GM21423 (cell line): Measurements from ENCODE around the gene INO80E.
"Not testable (repeated sequence)": the region's sequence is repeated elsewhere in the genome, so short reads cannot be mapped to it uniquely, and the experiment has no call there.

Experiments
- ATAC-seq: cut with Tn5 transposase; IDR thresholded peaks from one replicate; pipeline ENCODE4 v1.9.1; 2021; ENCODE audit warnings: mild to moderate bottlenecking, moderate library complexity; ENCODE audit not compliant: unreplicated experiment

Gene INO80E, protein sequence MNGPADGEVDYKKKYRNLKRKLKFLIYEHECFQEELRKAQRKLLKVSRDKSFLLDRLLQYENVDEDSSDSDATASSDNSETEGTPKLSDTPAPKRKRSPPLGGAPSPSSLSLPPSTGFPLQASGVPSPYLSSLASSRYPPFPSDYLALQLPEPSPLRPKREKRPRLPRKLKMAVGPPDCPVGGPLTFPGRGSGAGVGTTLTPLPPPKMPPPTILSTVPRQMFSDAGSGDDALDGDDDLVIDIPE

DNA sequence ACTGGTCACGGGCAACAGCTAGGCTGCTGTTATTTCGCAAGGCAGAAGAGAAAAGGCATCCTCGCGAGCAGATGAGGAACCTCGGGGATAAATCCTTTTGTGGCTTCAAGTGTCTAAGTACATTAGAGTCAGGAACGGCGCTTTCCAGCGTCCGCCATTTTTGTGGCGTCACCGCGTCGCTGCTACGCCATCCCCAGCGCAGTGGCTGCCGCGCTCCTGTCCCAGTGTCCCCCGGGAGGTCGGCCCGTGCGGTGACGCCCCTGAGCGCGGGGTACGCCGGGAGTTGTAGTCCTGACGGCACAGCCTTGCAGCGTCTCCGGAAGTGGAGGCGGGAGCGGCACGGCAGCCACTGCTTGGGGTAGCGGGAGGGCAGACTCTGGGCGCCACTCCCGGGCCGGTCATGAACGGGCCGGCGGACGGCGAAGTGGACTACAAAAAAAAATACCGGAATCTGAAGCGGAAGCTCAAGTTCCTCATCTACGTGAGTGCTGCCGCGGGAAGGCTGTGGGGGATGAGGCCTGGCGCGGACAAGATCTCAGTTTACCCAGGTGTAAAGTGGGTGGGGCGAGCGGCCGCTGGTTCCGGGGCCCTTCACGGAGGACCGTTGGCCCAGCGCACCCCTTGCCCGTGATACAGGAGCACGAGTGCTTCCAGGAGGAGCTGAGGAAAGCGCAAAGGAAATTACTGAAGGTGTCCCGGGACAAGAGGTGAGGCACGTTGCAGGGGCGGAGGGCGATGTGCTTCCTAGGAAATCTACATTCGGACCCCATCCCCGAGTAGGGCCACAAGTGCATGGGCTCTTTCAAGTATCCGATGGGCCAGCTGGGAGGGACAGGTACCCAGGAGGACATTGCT lies at the start of gene INO80E:
Gene INO80E (plus strand): TSS at position 331 of the 855 bp plus-strand sequence. CDS start 70 bp downstream, at position 401.
- peak; percentile 88 for ATAC-seq

DNA sequence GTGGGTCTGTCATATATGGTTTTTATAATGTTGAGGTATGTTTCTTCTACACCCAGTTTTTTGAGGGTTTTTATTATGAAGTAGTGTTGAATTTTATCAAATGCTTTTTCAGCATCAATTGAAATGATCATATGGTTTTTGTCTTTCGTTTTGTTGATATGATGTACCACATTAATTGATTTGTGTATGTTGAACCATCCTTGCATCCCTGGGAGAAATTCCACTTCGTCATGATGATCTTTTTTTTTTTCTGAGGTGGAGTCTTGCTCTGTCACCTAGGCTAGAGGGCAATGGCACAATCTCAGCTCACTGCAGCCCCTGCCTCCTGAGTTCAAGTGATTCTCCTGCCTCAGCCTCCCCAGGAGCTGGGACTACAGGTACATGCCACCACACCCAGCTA lies 48.1 kb upstream of the INO80E start:
- no peak for ATAC-seq

DNA sequence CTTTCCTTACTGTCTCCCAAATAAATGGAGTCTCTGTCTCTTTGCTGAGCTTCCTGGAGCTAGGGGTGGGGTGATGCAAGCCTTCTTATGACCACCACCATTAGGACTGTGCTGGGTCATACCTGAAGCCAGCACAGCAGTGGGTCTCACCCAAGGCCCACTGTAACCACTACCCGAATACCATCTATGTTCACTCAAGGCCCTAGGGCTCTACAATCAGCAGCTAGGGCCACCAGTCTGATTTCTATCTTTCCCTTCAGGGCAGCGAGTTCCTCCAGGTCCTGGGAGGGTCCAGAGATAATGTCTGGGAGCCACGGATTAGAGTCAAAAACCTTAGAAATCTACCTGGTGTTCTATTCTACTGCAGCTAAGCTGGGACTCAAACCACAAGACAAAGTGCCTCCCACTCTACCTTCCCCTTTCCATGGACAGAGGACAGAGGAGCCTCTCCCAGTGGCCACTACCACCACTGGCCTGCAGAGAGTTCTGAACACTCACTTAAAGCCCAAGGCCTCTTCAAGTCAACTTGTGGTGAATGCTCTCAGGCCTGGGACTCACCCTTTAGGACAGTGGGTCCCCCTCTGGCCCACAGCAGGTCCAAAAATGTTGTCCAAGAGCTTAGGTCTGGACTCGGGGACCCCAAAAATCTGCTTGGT lies 45.1 kb upstream of the INO80E start:
- no peak for ATAC-seq

- no peak for ATAC-seq
These were observed 44.2 kb upstream of the INO80E start for GRCh38 chr16:29951625-29952365.

DNA sequence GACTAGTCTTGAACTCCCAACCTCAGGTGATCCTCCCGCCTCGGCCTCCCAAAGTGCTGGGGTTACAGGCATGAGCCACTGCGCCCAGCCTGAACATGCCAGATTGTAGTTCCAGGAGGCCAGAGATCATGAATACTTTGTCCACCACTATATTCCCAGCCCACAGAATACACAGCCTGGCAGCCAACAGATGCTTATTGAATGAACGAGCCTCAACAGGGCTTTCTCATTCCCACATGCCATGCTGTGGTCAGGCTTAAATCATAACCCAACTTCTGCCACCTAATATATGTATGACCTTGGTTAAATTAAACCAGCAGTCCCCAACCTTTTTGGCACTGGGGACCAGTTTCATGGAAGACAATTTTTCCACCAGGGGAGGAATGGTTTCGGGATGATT lies 37.3 kb upstream of the INO80E start:
- no peak for ATAC-seq

GRCh38 chr16:29959293-29959692 lies 36.7 kb upstream of the INO80E start:
- ATAC-seq = no peak

GRCh38 chr16:29959821-29960220 lies 36.2 kb upstream of the INO80E start:
- ATAC-seq = not testable (repeated sequence)

DNA sequence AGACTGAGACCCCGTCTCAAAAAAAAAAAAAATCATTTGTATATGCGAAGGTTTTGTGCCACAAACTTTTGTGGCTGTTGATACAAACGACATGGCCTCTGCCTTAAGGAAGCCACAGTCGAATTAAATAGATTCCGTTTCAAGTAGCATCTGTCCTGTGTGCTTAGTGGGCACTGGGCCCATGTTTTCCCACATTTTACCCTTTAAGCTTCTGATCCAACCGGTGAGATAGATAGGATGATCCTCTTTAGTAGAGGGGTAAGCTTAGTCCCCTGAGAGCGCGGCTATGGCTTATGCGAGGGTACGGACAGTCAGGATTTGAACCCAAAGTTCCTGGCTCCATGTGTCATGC lies 34.9 kb upstream of the INO80E start:
- no peak for ATAC-seq

DNA sequence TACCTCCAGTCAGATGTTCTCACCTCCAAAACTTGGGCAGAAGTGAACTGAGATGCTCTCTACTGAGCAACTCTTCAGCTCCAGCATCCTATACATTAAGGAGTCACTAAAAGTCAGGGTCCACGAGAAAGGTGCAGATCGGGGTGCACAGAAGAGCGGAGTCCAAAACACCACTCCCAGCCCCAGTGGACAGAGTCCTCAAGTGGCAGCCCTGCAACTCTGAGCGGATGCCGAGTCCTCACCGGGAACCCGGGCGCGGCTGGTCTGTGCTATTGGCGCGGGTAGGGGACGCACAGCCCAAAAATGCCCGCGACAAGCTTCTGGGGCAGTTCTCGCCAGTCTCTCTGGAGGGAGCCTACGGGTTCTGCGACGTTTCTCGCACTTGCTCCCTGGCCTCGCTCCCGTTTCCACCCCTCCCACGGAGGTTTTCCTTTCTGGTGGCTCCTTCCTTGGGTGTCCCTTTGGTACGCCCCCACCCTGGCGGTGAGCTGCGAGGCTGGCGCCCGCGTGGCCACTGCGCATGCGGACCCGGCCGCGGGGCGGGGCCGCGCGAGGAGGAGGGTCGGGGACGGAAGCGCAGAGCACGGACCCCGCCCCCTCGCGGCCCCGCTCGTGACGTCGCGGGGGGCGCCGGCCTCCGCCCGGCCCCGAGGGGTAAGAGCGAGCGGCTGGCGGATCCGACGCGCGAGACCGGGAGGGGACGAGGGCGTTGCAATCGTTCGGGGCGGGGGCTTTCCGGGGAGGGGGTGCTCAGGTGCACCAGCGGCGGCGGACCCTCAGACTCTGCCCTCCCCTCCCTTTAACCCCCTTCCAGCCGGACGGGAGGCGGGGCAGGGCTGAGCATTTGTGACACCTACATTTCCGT lies 34.3 kb upstream of the INO80E start, which contains the start of gene TMEM219:
Gene TMEM219 (plus strand): TSS at position 601 of the 865 bp plus-strand sequence. CDS start 1,065 bp downstream, outside the sequence.
- peak; percentile 91 for ATAC-seq

DNA sequence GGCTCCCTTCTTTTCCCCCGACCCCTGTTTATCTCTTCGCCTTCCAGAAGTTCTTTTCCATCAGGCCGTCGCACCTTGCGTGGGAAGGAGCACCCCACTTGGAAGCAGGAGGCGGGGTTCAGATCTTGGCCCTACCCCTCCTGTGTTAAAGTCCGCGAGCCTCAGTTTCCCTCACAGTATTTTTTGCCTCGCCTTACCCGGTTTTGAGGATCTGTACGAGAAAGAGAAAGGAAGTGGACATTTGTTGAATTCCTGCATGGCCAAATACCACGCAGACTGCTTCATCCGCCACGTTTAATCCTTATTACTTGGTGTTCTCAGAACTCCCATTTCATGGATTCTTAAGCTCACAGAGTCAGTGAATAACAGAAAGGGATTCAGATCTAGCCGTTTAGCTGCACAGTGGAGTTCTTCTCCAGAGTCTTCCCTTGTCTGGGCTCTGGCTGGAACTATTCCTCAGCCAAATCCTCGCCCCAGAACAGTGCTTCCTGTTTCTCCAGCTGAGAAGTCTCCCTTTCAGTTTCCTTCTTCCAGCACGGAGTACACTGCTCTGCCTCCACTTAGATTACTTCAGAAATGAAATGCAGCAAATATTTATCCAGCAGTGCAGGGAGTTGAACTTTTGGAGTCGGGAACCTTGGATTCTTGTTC lies 33.6 kb upstream of the INO80E start:
- no peak for ATAC-seq

DNA sequence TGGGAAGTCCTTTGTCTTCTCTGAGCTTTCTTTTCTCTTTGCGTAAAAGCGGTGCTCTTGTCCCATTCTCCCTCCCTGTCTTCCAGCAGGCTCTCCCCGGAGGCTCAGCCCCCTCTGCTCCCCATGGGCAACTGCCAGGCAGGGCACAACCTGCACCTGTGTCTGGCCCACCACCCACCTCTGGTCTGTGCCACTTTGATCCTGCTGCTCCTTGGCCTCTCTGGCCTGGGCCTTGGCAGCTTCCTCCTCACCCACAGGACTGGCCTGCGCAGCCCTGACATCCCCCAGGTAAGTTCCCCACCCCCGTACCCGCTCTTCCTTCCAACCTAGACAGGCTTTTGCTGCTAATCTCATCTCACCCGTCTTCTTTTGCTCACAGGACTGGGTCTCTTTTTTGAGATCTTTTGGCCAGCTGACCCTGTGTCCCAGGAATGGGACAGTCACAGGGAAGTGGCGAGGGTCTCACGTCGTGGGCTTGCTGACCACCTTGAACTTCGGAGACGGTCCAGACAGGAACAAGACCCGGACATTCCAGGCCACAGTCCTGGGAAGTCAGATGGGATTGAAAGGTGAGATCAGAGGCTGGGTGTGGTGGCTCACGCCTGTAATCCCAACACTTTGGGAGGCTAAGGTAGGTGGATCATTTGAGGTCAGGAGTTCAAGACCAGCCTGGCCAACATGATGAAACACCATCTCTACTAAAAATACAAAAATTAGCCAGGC lies 32.9 kb upstream of the INO80E start:
- no peak for ATAC-seq

GRCh38 chr16:29968205-29968604 lies 27.8 kb upstream of the INO80E start:
- ATAC-seq = no peak

DNA sequence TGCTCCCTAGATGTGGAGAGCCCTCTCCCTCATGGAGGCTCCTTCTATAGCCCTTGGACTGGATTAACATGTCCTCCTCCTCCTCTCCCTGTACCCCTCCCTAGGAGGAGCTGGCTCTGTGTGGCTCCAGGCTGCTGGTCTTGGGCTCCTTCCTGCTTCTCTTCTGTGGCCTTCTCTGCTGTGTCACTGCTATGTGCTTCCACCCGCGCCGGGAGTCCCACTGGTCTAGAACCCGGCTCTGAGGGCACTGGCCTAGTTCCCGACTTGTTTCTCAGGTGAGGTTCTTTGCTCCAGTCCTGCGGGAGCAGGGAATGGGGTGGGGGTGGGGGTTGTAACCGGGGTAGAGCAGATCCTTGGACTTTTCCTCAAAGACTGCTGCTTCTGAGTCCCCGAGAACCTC lies 24.7 kb upstream of the INO80E start:
- ATAC-seq = no peak

- ATAC-seq = no peak
These were observed 23.5 kb upstream of the INO80E start for GRCh38 chr16:29972500-29972899.

GRCh38 chr16:29972992-29973383 lies 23.1 kb upstream of the INO80E start:
- no peak for ATAC-seq

GRCh38 chr16:29973384-29974246 lies 22.4 kb upstream of the INO80E start, which contains the start of gene TAOK2:
TSS of gene TAOK2 (plus strand) at chr16:29973868. CDS start at chr16:29977773, 3,905 bp downstream.
- ATAC-seq = peak; percentile 93

- ATAC-seq = no peak
These were observed 21.5 kb upstream of the INO80E start for GRCh38 chr16:29974291-29975133.
